ENCODE results near the gene DOC2A.
A peak's percentile ranks its signal among the peaks of the same experiment; 100 is the strongest.
"Not testable (repeated sequence)": the region's sequence is repeated elsewhere in the genome, so short reads cannot be mapped to it uniquely, and the experiment has no call there.

The DOC2A gene

DNA sequence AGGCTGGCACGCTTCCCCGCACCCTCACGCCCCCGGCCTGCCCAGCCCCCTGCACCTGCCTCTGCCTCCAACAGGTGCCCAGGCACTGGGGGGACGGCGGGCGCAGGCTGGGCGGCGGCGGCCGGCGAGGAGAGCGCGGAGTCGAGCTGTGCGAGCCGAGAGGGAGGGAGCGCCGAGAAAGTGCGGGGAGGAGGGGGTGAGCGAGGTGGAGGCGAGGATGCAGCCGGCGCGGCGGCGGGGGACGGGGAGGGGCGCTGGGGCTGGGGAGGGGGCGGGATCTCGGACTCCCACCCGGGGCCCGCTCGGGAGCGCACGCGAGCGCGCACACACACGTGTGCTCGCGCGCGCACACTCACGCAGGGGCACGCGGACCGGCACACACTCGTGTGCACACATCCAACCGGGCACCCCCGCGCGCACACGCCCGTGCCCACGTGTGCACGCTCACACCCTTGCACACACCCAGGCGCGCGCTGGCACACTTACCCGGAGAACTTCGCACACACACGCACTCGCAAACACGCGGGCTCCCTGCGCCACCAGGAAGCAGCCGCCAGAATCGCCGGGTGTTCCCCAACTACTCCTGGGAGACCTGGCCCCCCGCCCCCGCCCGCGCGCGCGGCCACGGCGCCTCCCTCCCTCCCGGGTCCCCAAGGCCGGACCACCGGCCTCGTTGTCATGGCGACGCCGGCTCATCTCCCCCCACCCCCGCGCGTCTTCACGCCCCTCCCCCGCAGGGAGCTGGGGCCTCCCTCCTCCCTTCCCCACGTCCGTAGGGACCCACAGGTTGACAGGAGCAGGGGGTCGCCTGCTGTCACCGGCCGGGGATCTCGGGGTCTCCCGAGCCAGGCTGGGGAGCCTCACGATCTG lies at the start of gene DOC2A:
Gene DOC2A (minus strand): TSS at position 184 of the 870 bp plus-strand sequence. CDS start 805 bp downstream, outside the sequence.
- DNase-seq: peak in 1 of 2 donors; percentile 30

GRCh38 chr16:30060346-30060745 lies 49.5 kb upstream of the DOC2A start:
- DNase-seq: no peak

- peak; percentile 46 to 50 for DNase-seq
These were observed 44.2 kb upstream of the DOC2A start for GRCh38 chr16:30054959-30055553.

DNA sequence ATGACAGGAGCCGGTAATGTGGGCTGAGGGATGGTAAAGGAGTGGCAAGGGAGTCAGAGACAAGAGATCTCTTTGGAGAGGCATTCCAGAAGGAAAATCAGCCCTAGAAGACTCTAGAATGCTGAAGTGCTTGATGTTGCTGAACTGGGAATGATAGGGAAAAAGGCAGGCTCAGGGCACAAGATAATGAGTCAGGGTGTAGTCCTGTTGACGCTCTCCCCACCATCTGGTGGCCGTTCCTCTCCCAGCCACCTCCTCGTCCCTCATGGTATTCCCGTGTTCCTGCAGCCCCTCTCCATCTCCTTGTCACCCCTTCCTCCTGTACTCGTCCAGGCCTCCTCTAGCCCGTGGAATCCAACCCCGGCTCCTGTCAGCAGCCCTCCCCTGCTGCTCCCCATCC lies 43.6 kb upstream of the DOC2A start:
- DNase-seq: no peak

- no peak for DNase-seq
These were observed 42.7 kb upstream of the DOC2A start for GRCh38 chr16:30053376-30054015.

- DNase-seq: peak; percentile 88 to 90
These were observed 42.0 kb upstream of the DOC2A start for GRCh38 chr16:30052671-30053372.

DNA sequence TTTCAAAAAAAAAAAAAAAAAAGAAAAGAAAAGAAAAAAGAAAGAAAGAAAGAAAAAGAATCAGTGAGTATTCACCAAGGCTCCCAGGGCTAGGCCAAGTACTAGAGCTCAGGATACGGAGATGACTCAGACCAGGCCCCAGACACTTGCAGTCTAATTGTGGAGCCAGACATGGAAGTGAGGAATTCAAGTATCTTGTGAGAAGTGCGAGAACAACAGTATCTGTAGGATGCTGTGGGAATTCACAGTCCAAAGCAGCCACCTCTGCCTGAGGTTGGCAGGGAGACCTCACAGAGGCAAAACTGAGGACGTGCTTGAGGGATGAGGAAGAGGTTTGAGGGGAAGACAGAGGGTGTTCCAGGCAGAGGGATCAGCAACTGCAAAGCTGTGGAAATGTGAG lies 40.7 kb upstream of the DOC2A start:
- DNase-seq: no peak

GRCh38 chr16:30049871-30050270 lies 39.0 kb upstream of the DOC2A start:
- DNase-seq: no peak

- DNase-seq: no peak
These were observed 35.8 kb upstream of the DOC2A start for GRCh38 chr16:30046588-30046987.

- no peak for DNase-seq
These were observed 35.4 kb upstream of the DOC2A start for GRCh38 chr16:30046178-30046577.

GRCh38 chr16:30041841-30042240 lies 31.0 kb upstream of the DOC2A start:
- DNase-seq: peak in 1 of 2 donors; percentile 46

GRCh38 chr16:30040690-30041089 lies 29.9 kb upstream of the DOC2A start:
- DNase-seq: not testable (repeated sequence)

- no peak for DNase-seq
These were observed 29.4 kb upstream of the DOC2A start for GRCh38 chr16:30040221-30040620.

DNA sequence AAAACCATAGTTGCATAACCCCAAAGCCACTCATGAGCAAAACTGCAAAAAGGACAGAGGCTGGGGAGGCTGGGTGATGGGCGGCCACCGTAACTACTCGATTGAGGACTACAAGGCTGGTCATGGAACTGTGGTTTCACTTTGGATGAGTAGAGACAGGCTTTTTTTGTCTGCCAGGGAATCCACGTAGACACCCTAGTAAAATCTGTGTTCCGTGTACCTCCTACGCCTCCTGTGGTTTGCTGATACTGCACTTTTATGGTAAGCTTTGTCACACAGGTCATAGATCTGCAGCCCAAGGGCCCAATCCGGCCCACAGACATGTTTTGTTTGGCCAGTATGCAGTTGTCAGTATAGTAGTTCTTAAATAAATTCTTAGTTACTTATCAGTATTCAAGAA lies 22.4 kb upstream of the DOC2A start:
- no peak for DNase-seq

DNA sequence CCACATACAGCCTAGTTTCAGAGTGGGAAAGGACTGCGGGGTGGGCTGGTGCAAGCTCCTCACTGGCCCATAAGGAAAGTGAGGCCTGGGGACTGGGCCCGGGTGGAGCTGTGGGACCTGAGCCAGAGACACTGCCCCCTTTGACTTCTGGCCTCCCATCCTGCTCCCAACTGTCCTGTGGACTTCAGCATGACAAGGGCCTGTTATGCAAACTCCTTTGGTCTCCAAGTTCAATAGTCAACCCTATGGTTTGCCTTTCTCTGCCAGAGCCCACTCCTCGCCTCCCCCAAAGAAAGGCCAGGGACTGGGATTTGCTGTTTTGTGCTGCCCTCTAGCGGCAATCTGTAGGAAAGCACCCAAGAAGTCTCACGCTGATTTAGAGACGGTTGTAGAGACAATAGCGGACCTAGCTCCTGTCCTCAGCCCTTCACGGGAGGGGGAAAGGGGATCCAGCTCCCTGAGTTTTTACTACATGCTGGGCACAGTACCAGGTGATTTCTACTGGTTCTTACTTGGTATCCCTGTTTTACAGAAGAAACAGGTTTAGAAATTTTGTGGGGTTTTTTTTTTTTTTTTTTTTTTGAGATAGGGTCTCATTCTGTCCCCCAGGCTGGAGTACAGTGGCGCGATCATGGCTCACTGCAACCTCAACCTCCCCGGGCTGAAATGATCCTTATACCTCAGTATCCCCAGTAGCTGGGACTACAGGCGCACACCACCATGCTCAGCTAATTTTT lies 21.4 kb upstream of the DOC2A start:
- peak; percentile 66 to 75 for DNase-seq

- DNase-seq: no peak
These were observed 20.7 kb upstream of the DOC2A start for GRCh38 chr16:30031477-30031918.

DNA sequence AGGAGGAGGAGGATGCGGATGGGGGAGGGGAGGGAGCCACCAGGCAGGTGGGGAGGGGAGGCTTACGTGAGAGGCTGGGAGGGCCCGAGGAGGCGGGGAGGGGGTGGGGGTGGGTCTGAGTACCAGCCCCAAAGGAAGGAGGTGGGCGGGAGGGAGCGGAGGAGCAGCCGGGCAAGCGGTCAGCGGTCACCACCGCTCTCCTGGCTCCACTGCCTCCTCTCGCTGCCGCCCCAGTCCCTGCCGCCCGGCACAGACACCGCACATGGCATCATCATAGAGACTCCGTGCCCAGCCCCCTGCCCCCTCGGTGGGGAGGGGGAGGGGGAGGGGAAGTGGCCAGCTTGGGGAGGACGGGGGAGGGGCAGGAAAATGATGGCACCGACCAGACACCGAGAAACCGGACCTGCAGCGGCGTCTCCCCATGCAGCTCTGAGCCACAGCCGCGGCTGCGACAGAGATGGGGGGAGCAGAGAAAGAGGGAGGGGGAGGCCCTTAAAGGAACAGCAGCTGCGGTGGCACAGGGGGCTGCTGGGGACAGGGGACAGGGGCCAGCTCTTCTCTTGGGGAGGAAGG lies 20.1 kb upstream of the DOC2A start, which contains the start of gene TLCD3B:
Gene TLCD3B (minus strand): TSS at position 431 of the 573 bp plus-strand sequence. CDS start 744 bp downstream, outside the sequence.
- no peak for DNase-seq

GRCh38 chr16:30030011-30030685 lies 19.3 kb upstream of the DOC2A start:
- no peak for DNase-seq

DNA sequence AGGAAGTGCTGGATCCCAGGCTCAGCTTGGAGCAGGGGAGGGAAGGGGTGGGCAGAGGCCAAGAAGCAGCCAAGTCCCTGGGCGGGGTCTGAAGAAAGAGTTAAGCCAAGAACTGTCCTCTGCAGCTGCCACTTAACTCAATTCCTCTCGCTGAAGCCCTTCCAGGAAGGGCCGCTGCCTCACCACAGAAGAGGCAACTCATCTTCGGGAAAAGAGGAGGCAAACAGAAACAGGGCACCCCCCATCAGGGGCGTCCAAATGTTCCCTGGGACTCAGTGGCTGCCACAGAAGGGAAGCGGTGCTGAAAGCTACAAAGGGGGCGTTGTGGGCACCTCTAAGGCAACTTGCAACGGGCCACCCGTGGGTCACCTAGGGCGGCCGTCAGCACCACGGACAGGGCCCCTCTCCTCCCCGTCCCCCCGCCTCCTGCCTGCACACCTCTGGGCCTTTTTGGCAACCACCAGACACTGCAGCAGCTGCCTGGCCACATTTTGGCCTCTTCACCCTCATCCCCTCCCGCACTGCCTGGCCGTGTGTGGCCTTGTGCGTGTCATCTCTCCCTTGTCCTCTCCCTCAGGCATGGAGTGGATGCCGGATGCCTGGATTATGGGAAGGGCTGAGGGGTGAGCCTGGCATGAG lies 17.7 kb upstream of the DOC2A start:
- no peak for DNase-seq

DNA sequence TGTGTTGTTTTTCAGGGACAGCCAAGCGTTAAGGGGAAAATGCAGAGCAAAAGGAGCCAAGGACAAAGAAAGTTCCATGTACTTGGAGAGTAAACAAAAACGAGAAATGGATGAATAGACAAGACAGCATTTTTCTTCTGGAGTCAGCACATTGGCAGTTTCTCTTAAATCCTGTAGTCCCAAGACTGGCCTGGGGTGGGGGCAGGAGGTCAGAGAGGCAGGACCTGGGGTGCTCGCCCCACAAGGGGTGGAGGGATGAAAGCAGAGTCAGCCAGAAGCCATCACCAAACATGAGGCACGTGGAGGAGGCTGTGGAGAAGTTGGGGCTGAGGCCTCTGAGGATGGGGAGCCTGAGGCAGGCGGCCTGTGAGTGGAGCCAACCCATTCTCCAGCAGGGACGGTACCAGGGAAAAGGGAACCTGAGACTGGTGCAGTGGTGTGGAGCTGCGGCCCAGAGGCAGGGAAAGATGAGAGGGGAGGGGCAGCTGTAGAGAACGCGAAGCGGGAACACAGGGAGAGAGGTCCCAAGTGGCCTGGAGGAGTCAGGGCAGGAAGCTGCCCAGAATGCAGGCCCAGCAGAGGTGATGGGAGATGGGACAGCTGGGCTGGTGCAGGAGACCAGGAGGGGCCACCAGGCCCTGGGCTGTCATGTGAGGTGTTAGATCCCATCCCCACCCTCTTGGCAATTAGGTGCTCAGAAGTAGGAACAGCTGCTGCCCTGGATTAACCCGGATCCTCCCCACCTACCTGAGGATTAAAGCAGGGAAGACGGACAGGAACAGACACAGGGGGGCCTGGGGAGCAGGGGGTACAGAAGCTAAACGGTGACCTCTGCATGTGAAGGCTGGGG lies 17.0 kb upstream of the DOC2A start:
- DNase-seq: no peak
